ENCODE data around the gene MARK1. TPM values are rescaled to one million over a fixed set of nuclear protein-coding genes. Genes with fewer than 3 reads are reported as not detected.

The MARK1 gene
- total and polyA plus RNA-seq, 2 of the 13 experiments (the other 11 are each of a cell fraction or from before 2014, with no cell fraction given): not detected

DNA sequence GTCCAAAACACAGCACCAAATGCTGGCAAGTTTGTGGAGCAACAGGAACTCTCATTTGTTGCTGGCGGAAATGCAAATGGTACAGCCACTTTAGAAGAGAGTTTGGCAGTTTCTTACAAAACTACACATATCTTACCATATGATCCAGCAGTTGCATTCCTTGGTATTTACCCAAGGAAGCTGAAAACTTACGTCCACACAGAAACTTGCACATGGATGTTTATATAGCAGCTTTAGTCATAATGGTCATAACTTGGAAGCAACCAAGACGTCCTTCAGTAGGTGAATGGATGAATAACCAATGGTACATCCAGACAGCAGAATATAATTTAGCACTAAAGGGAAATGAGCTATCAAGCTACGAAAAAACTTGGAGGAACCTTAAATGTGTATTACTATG is 66.4 kb downstream of the MARK1 start:
- no TSS peak for BruUV-seq (replicated peaks)
- intact Hi-C loops (cut with micrococcal nuclease; ENCODE audit: unreplicated experiment) (no loop called here), in situ Hi-C loops (cut with HindIII; ENCODE audit: extremely low pct_ligation_motif_present, low pct_unique_long_range_greater_than_20kb) (no loop called here)
- Histone ChIP-seq H3K9me3 (ENCODE audit: low read length) (no peaks in the 10 kb centered on the region), H3K79me2 (ENCODE audit: insufficient read depth, low read length) (no peaks in the 10 kb centered on the region), H4K20me1 (ENCODE audit: insufficient read depth, low read length) (no peaks in the 10 kb centered on the region), H3K4me3 (replicated peaks in 1 of 3; ENCODE audit: insufficient read depth in 1 of 3, low read depth in 2 of 3, low read length in 3 of 3) (no peak overlapping the region), H3K27me3 (ENCODE audit: control insufficient read depth in 1 of 2, insufficient read depth in 2 of 2, low read length in 2 of 2) (no peaks in the 10 kb centered on the region; a peak in 1 of 5 replicates), H3K9ac (ENCODE audit: insufficient read depth, low read depth, low read length) (no peak overlapping the region), H3K36me3 (replicated peaks in 1 of 2; ENCODE audit: control insufficient read depth in 1 of 2, insufficient read depth in 2 of 2, low read length in 2 of 2) (no peaks in the 10 kb centered on the region), H3K4me1 (ENCODE audit: insufficient read depth, low read length) (no peaks in the 10 kb centered on the region), H3K4me2 (ENCODE audit: low read depth, low read length) (no peak overlapping the region), H2AFZ (ENCODE audit: low read length) (no peak overlapping the region), H3K27ac (ENCODE audit: extremely low read length, insufficient read depth, low read length) (no peak overlapping the region)
- ATAC-seq (no peak), FAIRE-seq (no peak), DNase-seq (ENCODE audit: low spot score) (no peak)
- POLR2A ChIA-PET: no interaction called here
- TF ChIP-seq DNMT3B (CRISPR knock-in tag; conservative IDR thresholded peaks at IDR 0.05): no peak
- TF ChIP-seq ZNF121 (CRISPR knock-in tag; IDR thresholded peaks at IDR 0.05): no peak
- TF ChIP-seq CREB3 (CRISPR knock-in tag; IDR thresholded peaks at IDR 0.05): no peak
- no peak for TF ChIP-seq GZF1 (CRISPR knock-in tag; IDR thresholded peaks at IDR 0.05)
- TF ChIP-seq HOXA5 (CRISPR knock-in tag; IDR thresholded peaks at IDR 0.05): no peak
- no peak for TF ChIP-seq GRHL1 (CRISPR knock-in tag; conservative IDR thresholded peaks at IDR 0.05)
- no peak for TF ChIP-seq ZNF605 (CRISPR knock-in tag; IDR thresholded peaks at IDR 0.05)
- no peak for TF ChIP-seq SIX1 (CRISPR knock-in tag; IDR thresholded peaks at IDR 0.05; ENCODE audit: borderline replicate concordance)
- TF ChIP-seq ZNF773 (CRISPR knock-in tag; IDR thresholded peaks at IDR 0.05; ENCODE audit: borderline replicate concordance): no peak
- TF ChIP-seq ZNF570 (CRISPR knock-in tag; IDR thresholded peaks at IDR 0.05; ENCODE audit: borderline replicate concordance): no peak
- TF ChIP-seq, protein P1, sequence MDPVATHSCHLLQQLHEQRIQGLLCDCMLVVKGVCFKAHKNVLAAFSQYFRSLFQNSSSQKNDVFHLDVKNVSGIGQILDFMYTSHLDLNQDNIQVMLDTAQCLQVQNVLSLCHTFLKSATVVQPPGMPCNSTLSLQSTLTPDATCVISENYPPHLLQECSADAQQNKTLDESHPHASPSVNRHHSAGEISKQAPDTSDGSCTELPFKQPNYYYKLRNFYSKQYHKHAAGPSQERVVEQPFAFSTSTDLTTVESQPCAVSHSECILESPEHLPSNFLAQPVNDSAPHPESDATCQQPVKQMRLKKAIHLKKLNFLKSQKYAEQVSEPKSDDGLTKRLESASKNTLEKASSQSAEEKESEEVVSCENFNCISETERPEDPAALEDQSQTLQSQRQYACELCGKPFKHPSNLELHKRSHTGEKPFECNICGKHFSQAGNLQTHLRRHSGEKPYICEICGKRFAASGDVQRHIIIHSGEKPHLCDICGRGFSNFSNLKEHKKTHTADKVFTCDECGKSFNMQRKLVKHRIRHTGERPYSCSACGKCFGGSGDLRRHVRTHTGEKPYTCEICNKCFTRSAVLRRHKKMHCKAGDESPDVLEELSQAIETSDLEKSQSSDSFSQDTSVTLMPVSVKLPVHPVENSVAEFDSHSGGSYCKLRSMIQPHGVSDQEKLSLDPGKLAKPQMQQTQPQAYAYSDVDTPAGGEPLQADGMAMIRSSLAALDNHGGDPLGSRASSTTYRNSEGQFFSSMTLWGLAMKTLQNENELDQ (CRISPR knock-in tag; IDR thresholded peaks at IDR 0.05; ENCODE audit: borderline replicate concordance): no peak
- TF ChIP-seq KAT7 (CRISPR knock-in tag; IDR thresholded peaks at IDR 0.05; ENCODE audit: borderline replicate concordance): no peak
- no peak for TF ChIP-seq PCBP2 (optimal IDR thresholded peaks at IDR 0.05; ENCODE audit: low read depth, low read length, poor library complexity, severe bottlenecking)
- TF ChIP-seq, protein P2, sequence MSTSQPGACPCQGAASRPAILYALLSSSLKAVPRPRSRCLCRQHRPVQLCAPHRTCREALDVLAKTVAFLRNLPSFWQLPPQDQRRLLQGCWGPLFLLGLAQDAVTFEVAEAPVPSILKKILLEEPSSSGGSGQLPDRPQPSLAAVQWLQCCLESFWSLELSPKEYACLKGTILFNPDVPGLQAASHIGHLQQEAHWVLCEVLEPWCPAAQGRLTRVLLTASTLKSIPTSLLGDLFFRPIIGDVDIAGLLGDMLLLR (CRISPR knock-in tag; IDR thresholded peaks at IDR 0.05): no peak
- no peak for TF ChIP-seq ZC3H4 (CRISPR knock-in tag; IDR thresholded peaks at IDR 0.05; ENCODE audit: borderline replicate concordance)
- no peak for TF ChIP-seq ZNF577 (CRISPR knock-in tag; IDR thresholded peaks at IDR 0.05; ENCODE audit: borderline replicate concordance, low read depth)
- CTCF ChIA-PET (ENCODE audit: low intra/inter-chr PET ratio, low total read pairs): no interaction called here
- 2% methylated on average over 4 of the region's 4 CpGs for WGBS (ENCODE audit: low lambda C conversion rate)
